Prostate gland (tissue), 2 donors: ENCODE data around the gene CXXC1.

Source experiments
- CTCF ChIP-seq, 4 experiments: fragments of 200-600 bp in 2 of 4; fragments of 450-650 bp in 2 of 4; sonication (generic) in 2 of 4; IDR thresholded peaks; 1 replicate in 3 of 4; 2 replicates in 1 of 4; pipeline ENCODE4 v1.5.1; 2016 to 2019; ENCODE audit warnings: antibody characterized with exemption in 4 of 4, mild to moderate bottlenecking in 2 of 4, moderate library complexity in 2 of 4
- POLR2A ChIP-seq: fragments of 450-650 bp; IDR thresholded peaks from one replicate; pipeline ENCODE4 v1.6.1; 2016; ENCODE audit warnings: antibody characterized with exemption, mild to moderate bottlenecking

DNA sequence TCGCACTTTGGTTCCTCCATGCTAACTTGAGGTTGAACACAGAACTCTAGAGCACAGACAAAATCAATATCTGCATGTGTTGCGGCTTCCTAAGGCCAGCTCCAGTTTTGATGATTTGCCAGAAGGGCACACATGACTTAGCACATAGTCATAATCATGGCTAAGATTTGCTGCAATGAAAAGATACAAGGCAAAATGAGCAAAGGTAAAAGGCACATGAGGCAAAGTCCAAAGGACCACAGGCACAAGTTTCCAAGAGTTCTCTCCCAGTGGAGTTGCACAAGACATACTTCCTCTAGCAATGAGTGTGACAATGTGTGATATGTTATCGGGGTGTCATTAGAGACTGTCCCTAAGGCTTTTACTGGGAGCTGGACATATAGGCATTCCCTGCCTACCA lies 24.2 kb upstream of the CXXC1 start:
- TF ChIP-seq CTCF (IDR thresholded peaks at IDR 0.05) (no peak), POLR2A (no peak)
